Peyer's patch (tissue), 4 donors: ENCODE measurements around the gene SAMD10. TPM values are rescaled to one million over a fixed set of nuclear protein-coding genes. Genes with fewer than 3 reads are reported as not detected.

Source experiments
- DNase-seq, 3 donors: peaks; one replicate each; pipeline ENCODE4 v3.0.0-alpha.2; 2017 to 2019
- H3K27ac ChIP-seq, 4 donors: fragments of 200-600 bp; sonication (generic); one replicate each; pipeline ENCODE4 v1.5.1; 2016 to 2019
- H3K27me3 ChIP-seq, 2 donors: fragments of 200-600 bp; sonication (generic); one replicate each; pipeline ENCODE4 v1.5.1; 2019
- H3K36me3 ChIP-seq, 3 donors: fragments of 200-600 bp; sonication (generic); one replicate each; pipeline ENCODE4 v1.5.1; 2016 to 2019
- H3K4me1 ChIP-seq, 4 donors: fragments of 200-600 bp; sonication (generic); one replicate each; pipeline ENCODE4 v1.5.1; 2016 to 2019
- H3K4me3 ChIP-seq, 4 donors: fragments of 200-600 bp; sonication (generic); 1 replicate in 3 of 4; 2 replicates in 1 of 4; pipeline ENCODE4 v1.5.1; 2016 to 2019; ENCODE audit warnings: mild to moderate bottlenecking in 1 of 4
- H3K9me3 ChIP-seq, 4 donors: fragments of 200-600 bp; sonication (generic); one replicate each; pipeline ENCODE4 v1.5.1; 2016 to 2019; ENCODE audit warnings: mild to moderate bottlenecking in 1 of 4
- POLR2A ChIP-seq, 2 donors: fragments of 450-650 bp; IDR thresholded peaks; one replicate each; pipeline ENCODE4 v1.5.1; 2017; ENCODE audit warnings: antibody characterized with exemption in 2 of 2, mild to moderate bottlenecking in 2 of 2, moderate library complexity in 2 of 2
- small RNA-seq, 2 donors: library from RNA; depleted of rRNA; stranded (forward); fragments of <200 nt; gene quantifications; one replicate each; pipeline ENCODE3, GENCODE V24; 2016
- total RNA-seq, 4 donors: library from RNA; depleted of rRNA; stranded (reverse); fragments of >200 nt; gene quantifications; one replicate each; pipeline ENCODE4 v1.1.0, GENCODE V29; 2016
- TF ChIP-seq, protein P1 (sequence below), 6 experiments: fragments of 450-650 bp in 4 of 6; fragments of 200-600 bp in 2 of 6; sonication (generic) in 1 of 6; IDR thresholded peaks; one replicate each; pipeline ENCODE4 v1.5.1; 2017 to 2019; ENCODE audit warnings: antibody characterized with exemption in 6 of 6, mild to moderate bottlenecking in 3 of 6, moderate library complexity in 1 of 6

SAMD10 gene
- total RNA-seq, 4 donors from 2014 or later = 1.7 to 14.3 (median 11.1) TPM

DNA sequence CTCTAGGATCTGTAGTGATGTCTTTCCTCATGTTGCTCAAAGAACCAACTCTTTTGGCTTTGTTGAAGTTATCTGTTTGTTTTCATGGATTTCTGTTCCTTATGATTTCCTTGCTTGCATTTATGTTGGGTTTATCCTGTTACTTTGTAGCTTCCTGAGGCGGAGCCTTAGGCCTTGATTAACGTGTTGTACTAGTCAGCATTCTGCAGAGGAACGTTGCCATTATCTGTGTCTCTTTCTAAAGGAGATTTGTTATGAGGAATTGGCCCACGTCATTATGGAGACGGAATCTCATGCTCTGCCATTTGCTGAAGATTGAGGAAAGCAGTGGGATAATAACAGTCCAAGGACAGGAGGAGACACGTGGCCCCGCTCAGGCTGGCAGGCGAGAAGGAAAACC is 53.1 kb downstream of the SAMD10 start:
- H3K36me3 ChIP-seq = peaks cover 0 to 65% (median 0%) of the 10 kb centered on the region in 3 donors
- H3K27ac ChIP-seq = no peak overlapping the region
- DNase-seq = no peak
- TF ChIP-seq POLR2A (IDR thresholded peaks at IDR 0.05) = no peak
- TF ChIP-seq, protein P1, sequence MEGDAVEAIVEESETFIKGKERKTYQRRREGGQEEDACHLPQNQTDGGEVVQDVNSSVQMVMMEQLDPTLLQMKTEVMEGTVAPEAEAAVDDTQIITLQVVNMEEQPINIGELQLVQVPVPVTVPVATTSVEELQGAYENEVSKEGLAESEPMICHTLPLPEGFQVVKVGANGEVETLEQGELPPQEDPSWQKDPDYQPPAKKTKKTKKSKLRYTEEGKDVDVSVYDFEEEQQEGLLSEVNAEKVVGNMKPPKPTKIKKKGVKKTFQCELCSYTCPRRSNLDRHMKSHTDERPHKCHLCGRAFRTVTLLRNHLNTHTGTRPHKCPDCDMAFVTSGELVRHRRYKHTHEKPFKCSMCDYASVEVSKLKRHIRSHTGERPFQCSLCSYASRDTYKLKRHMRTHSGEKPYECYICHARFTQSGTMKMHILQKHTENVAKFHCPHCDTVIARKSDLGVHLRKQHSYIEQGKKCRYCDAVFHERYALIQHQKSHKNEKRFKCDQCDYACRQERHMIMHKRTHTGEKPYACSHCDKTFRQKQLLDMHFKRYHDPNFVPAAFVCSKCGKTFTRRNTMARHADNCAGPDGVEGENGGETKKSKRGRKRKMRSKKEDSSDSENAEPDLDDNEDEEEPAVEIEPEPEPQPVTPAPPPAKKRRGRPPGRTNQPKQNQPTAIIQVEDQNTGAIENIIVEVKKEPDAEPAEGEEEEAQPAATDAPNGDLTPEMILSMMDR (IDR thresholded peaks at IDR 0.05) = no peak
- H3K27me3 ChIP-seq = no peaks in the 10 kb centered on the region
- no peak overlapping the region for H3K4me3 ChIP-seq
- no peaks in the 10 kb centered on the region for H3K4me1 ChIP-seq
- H3K9me3 ChIP-seq = no peaks in the 10 kb centered on the region

- Histone ChIP-seq H3K36me3 (peaks cover 0 to 60% (median 0%) of the 10 kb centered on the region in 3 donors), H3K27ac (no peak overlapping the region), H3K4me3 (no peak overlapping the region), H3K9me3 (no peaks in the 10 kb centered on the region), H3K4me1 (no peaks in the 10 kb centered on the region), H3K27me3 (no peaks in the 10 kb centered on the region)
- DNase-seq = no peak
- TF ChIP-seq POLR2A (IDR thresholded peaks at IDR 0.05) = no peak
- TF ChIP-seq, protein P1 (IDR thresholded peaks at IDR 0.05) = no peak
Observed at GRCh38 chr20:63924241-63924640, 55.2 kb downstream of the SAMD10 start.

Small RNAs within 50 kb of the gene (small RNA-seq; reads per million reads assigned to genes)
- 0 reads per million in 2 donors for gene MIR647

Other genes starting within 250 kb of the SAMD10 start
- 10 to 100 TPM; 32.6 to 55.3 (median 41.0) TPM for gene LIME1, start 243.0 kb downstream of the SAMD10 start, total RNA-seq
- 10 to 100 TPM; 34.2 to 54.5 (median 40.4) TPM for gene SLC2A4RG, start 239.9 kb downstream of the SAMD10 start, total RNA-seq
- gene ZBTB46, start 148.4 kb downstream of the SAMD10 start, total RNA-seq = 10 to 100 TPM in 1 of 4 donors, 1 to 10 TPM in 3; 1.9 to 33.0 (median 4.4) TPM
- gene ABHD16B, start 118.1 kb downstream of the SAMD10 start, total RNA-seq = not detected
- 10 to 100 TPM; 59.4 to 78.7 (median 65.1) TPM for gene TPD52L2, start 114.4 kb downstream of the SAMD10 start, total RNA-seq
- 100 to 1,000 TPM in 3 of 4 donors, 10 to 100 TPM in 1; 41.3 to 137 (median 113) TPM for gene DNAJC5, start 84.5 kb downstream of the SAMD10 start, total RNA-seq
- 100 to 1,000 TPM in 3 of 4 donors, 10 to 100 TPM in 1; 70.4 to 189 (median 136) TPM for gene UCKL1, start 23.2 kb downstream of the SAMD10 start, total RNA-seq
- 1 to 10 TPM; 5.8 to 7.4 (median 6.4) TPM for gene ZNF512B, start 9.7 kb downstream of the SAMD10 start, total RNA-seq
- 10 to 100 TPM; 49.6 to 95.7 (median 64.2) TPM for gene PRPF6, start 1.5 kb upstream of the SAMD10 start, total RNA-seq
- 1 to 10 TPM in 2 of 4 donors, under 1 TPM in 2; 0.18 to 2.1 (median 1.1) TPM for gene C20orf204, start 56.5 kb upstream of the SAMD10 start, total RNA-seq
- 1 to 10 TPM in 3 of 4 donors, not detected in 1; 2.8 to 6.6 (median 3.4) TPM for gene SOX18, start 70.0 kb upstream of the SAMD10 start, total RNA-seq
- gene TCEA2, start 83.6 kb upstream of the SAMD10 start, total RNA-seq = 10 to 100 TPM in 2 of 4 donors, 1 to 10 TPM in 2; 4.7 to 19.8 (median 8.3) TPM
- gene RGS19, start 99.9 kb upstream of the SAMD10 start, total RNA-seq = 10 to 100 TPM in 1 of 4 donors, 1 to 10 TPM in 3; 3.3 to 39.6 (median 6.8) TPM
- gene OPRL1, start 100.4 kb upstream of the SAMD10 start, total RNA-seq = under 1 TPM in 1 of 4 donors, not detected in 3; 0.27 TPM
- gene LKAAEAR1, start 104.8 kb upstream of the SAMD10 start, total RNA-seq = not detected
- gene NPBWR2, start 127.9 kb upstream of the SAMD10 start, total RNA-seq = not detected
- gene MYT1, start 184.8 kb upstream of the SAMD10 start, total RNA-seq = under 1 TPM in 2 of 4 donors, not detected in 2; 0.18 to 0.83 TPM